IPS DF 6.9 (cell line): ENCODE results near the gene TARDBP.
"Not testable (repeated sequence)": the region's sequence is repeated elsewhere in the genome, so short reads cannot be mapped to it uniquely, and the experiment has no call there.

Experiments used
- DNase-seq: peaks from one replicate; pipeline ENCODE4 v3.0.0-alpha.2; 2013; ENCODE audit warnings: low read depth, low spot score
- H3K27ac ChIP-seq: one replicate; pipeline ENCODE4 v1.5.1; 2013; ENCODE audit warnings: low read length, control low read depth
- H3K27me3 ChIP-seq: 2 replicates; pipeline ENCODE4 v1.6.1; 2013; ENCODE audit warnings: mild to moderate bottlenecking, low read length; ENCODE audit not compliant: control insufficient read depth, insufficient read depth
- H3K36me3 ChIP-seq: 2 replicates; pipeline ENCODE4 v1.6.1; 2013; ENCODE audit warnings: low read length; ENCODE audit not compliant: control insufficient read depth, insufficient read depth
- H3K4me1 ChIP-seq: 2 replicates; pipeline ENCODE4 v1.6.1; 2013; ENCODE audit warnings: low read length; ENCODE audit not compliant: control insufficient read depth, insufficient read depth
- H3K4me3 ChIP-seq: 2 replicates; pipeline ENCODE4 v1.5.1; 2013; ENCODE audit warnings: mild to moderate bottlenecking, low read length
- H3K9me3 ChIP-seq: 2 replicates; pipeline ENCODE4 v1.6.1; 2013; ENCODE audit warnings: low read length, inconsistent platforms; ENCODE audit not compliant: control insufficient read depth, insufficient read depth
- WGBS: extraction: QIAGEN DNeasy Blood & Tissue Kit; methylation state at CpG from one replicate; pipeline ENCODE4 v1.1.7; 2013; ENCODE audit warnings: mixed read lengths, missing lambda C conversion rate; ENCODE audit not compliant: insufficient read length, insufficient coverage; 5-methylcytosine and 5-hydroxymethylcytosine counted together

The TARDBP gene

DNA sequence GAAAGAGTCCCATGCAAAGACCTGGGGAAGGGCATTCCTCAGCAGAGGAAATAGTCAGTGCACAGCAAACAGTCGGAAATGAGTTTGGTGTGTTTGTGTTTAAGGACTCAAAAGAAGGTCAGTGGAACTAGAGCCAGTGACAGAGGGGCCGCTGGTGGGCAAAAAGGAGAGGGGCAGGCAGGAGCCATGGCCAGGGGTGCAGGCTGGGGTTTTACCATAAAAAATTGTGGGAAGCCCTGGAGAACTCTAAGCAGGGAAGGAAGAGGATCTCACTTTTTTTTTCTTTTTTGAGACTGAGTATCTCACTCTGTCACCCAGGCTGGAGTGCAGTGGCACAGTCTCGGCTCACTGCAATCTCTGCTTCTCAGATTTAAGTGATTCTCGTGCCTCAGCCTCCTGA lies 33.7 kb upstream of the TARDBP start:
- no peaks in the 10 kb centered on the region for H3K9me3 ChIP-seq
- no CpG with 5 or more reads among the region's 4 CpGs for WGBS
- DNase-seq: no peak
- H3K36me3 ChIP-seq: no peaks in the 10 kb centered on the region
- no peak overlapping the region for H3K27ac ChIP-seq
- no peak overlapping the region for H3K4me3 ChIP-seq
- no peaks in the 10 kb centered on the region for H3K27me3 ChIP-seq
- H3K4me1 ChIP-seq: peaks cover 7% of the 10 kb centered on the region

DNA sequence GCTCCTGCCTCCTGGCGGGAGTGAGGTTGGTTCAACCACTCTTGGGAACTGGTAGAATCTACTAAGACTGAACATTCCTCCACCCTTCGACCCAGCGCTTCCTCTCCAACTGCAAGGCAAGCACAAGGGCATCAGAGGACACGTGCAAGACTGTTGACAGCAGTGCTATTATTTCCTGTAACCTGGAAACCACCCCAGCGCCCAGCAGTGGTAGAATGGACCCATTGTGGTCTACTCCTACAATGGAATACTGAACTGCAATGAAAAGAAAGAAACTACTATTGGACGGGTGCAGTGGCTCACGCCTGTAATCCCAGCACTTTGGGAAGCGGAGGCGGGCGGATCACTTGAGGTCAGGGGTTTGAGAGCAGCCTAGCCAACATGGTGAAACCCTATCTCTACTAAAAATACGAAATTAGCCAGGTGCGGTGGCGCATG lies 33.0 kb upstream of the TARDBP start:
- WGBS: no CpG with 5 or more reads among the region's 13 CpGs
- DNase-seq: no peak
- Histone ChIP-seq H3K4me3 (no peak overlapping the region), H3K27ac (no peak overlapping the region), H3K36me3 (no peaks in the 10 kb centered on the region), H3K4me1 (peaks cover 7% of the 10 kb centered on the region), H3K9me3 (no peaks in the 10 kb centered on the region), H3K27me3 (no peaks in the 10 kb centered on the region)

DNA sequence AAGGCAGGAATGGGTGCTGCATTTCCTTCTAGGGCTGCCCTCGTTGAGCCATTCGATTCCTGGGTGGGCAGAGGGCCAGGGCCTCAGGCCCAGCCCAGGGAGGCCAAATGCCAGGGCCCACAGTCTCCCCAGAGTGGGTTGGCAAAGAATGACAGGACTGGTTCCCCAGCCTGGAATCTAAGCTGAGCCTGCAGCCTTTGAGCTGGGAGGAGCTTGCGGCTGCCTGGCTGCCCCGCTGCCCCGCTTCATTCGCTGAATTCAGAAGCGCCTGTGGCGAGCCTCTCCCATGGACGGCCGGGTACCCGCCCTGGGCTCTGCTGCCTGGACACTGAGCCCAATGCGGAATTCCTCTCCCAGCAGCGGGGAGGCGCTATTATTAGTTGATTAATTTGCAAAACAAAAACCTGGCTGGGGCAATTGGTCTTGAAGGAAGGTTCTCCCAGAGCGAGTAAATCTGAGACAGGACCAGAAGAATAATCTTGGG lies 32.3 kb upstream of the TARDBP start:
- peaks cover 7% of the 10 kb centered on the region for H3K4me1 ChIP-seq
- H3K27me3 ChIP-seq: no peaks in the 10 kb centered on the region
- no peak overlapping the region for H3K27ac ChIP-seq
- DNase-seq: peak; percentile 61
- no peak overlapping the region for H3K4me3 ChIP-seq
- H3K36me3 ChIP-seq: no peaks in the 10 kb centered on the region
- no peaks in the 10 kb centered on the region for H3K9me3 ChIP-seq
- WGBS: no CpG with 5 or more reads among the region's 15 CpGs

GRCh38 chr1:10980841-10981727 lies 31.4 kb upstream of the TARDBP start:
- no peak overlapping the region for H3K4me3 ChIP-seq
- no peaks in the 10 kb centered on the region for H3K27me3 ChIP-seq
- no peaks in the 10 kb centered on the region for H3K36me3 ChIP-seq
- no CpG with 5 or more reads among the region's 9 CpGs for WGBS
- no peaks in the 10 kb centered on the region for H3K9me3 ChIP-seq
- no peak for DNase-seq
- H3K4me1 ChIP-seq: peaks cover 7% of the 10 kb centered on the region
- no peak overlapping the region for H3K27ac ChIP-seq

GRCh38 chr1:10986525-10986890 lies 25.9 kb upstream of the TARDBP start:
- Histone ChIP-seq H3K4me3 (no peak overlapping the region), H3K4me1 (no peaks in the 10 kb centered on the region), H3K27ac (no peak overlapping the region), H3K27me3 (no peaks in the 10 kb centered on the region; the same call in 1 of the 2 replicates), H3K9me3 (no peaks in the 10 kb centered on the region), H3K36me3 (no peaks in the 10 kb centered on the region)
- DNase-seq: no peak
- no CpG with 5 or more reads among the region's 7 CpGs for WGBS

DNA sequence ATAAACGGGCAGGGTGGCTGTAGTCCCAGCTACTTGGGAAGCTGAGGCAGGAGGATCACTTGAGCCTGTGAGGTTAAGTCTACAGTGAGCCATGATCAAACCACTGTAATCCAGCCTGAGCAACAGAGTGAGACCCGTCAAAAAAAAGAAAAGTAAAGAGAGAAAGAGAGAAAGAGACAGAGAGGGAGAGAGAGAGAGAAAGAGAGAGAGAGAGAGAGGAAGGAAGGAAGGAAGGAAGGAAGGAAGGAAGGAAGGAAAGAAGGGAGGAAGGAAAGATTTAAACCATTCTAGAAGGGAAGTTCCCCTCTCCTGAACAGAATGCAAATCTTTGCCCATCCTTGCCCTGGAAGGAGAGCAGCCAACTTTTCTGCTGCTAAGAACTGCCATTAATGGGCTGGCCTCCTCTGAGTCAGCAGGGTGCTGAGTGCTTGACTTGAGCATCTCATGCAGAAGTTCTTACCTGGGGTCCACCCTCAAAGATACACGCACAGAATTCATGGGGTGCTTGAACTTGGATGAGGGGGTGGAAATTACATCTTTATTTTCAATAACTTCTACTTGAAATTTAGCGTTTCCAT lies 24.5 kb upstream of the TARDBP start:
- Histone ChIP-seq H3K27me3 (no peaks in the 10 kb centered on the region; the same call in 1 of the 2 replicates), H3K4me1 (no peaks in the 10 kb centered on the region), H3K27ac (no peak overlapping the region), H3K9me3 (no peaks in the 10 kb centered on the region), H3K4me3 (no peak overlapping the region), H3K36me3 (no peaks in the 10 kb centered on the region)
- no CpG with 5 or more reads among the region's 4 CpGs for WGBS
- DNase-seq: no peak

GRCh38 chr1:10989095-10989494 lies 23.4 kb upstream of the TARDBP start:
- no peaks in the 10 kb centered on the region; the same call in 1 of the 2 replicates for H3K27me3 ChIP-seq
- no peak overlapping the region for H3K4me3 ChIP-seq
- H3K4me1 ChIP-seq: no peaks in the 10 kb centered on the region
- no peak overlapping the region for H3K27ac ChIP-seq
- H3K36me3 ChIP-seq: no peaks in the 10 kb centered on the region
- H3K9me3 ChIP-seq: no peaks in the 10 kb centered on the region
- no peak for DNase-seq
- WGBS: no CpG with 5 or more reads among the region's 5 CpGs

GRCh38 chr1:10989920-10990516 lies 22.4 kb upstream of the TARDBP start:
- H3K4me1 ChIP-seq, H3K27ac ChIP-seq, H3K4me3 ChIP-seq, DNase-seq, H3K27me3 ChIP-seq, H3K9me3 ChIP-seq, H3K36me3 ChIP-seq: not testable (repeated sequence)
- no CpG with 5 or more reads among the region's 6 CpGs for whole genome bisulfite sequencing

- DNase-seq: no peak
- no CpG with 5 or more reads among the region's 7 CpGs for WGBS
- no peaks in the 10 kb centered on the region; the same call in 1 of the 2 replicates for H3K27me3 ChIP-seq
- H3K4me1 ChIP-seq: no peaks in the 10 kb centered on the region
- no peak overlapping the region for H3K27ac ChIP-seq
- H3K36me3 ChIP-seq: no peaks in the 10 kb centered on the region
- no peak overlapping the region for H3K4me3 ChIP-seq
- H3K9me3 ChIP-seq: no peaks in the 10 kb centered on the region
These were observed 21.6 kb upstream of the TARDBP start for GRCh38 chr1:10990828-10991227.

DNA sequence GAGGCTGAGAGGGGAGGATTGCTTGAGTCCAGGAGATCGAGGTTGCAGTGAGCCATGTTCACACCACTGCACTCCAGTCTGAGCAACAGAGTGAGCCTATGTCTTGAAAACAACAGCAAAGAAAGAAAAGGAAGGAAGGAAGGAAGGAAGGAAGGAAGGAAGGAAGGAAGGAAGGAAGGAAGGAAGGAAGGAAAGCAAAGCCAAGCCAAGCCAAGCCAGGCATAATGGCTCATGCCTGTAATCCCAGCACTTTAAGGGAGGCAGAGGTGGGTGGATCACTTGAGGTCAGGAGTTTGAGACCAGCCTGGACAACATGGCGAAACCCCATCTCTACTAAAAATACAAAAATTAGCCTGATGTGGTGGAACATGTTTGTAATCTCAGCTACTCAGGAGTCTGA lies 20.4 kb upstream of the TARDBP start:
- not testable (repeated sequence) for H3K9me3 ChIP-seq, H3K36me3 ChIP-seq, H3K27ac ChIP-seq, DNase-seq, H3K27me3 ChIP-seq, H3K4me1 ChIP-seq, H3K4me3 ChIP-seq
- no CpG with 5 or more reads among the region's 2 CpGs for WGBS
